ENCODE data around the gene VARS1.
A peak's percentile ranks its signal among the peaks of the same experiment; 100 is the strongest.
"Not testable (repeated sequence)": the region's sequence is repeated elsewhere in the genome, so short reads cannot be mapped to it uniquely, and the experiment has no call there.

VARS1 gene

DNA sequence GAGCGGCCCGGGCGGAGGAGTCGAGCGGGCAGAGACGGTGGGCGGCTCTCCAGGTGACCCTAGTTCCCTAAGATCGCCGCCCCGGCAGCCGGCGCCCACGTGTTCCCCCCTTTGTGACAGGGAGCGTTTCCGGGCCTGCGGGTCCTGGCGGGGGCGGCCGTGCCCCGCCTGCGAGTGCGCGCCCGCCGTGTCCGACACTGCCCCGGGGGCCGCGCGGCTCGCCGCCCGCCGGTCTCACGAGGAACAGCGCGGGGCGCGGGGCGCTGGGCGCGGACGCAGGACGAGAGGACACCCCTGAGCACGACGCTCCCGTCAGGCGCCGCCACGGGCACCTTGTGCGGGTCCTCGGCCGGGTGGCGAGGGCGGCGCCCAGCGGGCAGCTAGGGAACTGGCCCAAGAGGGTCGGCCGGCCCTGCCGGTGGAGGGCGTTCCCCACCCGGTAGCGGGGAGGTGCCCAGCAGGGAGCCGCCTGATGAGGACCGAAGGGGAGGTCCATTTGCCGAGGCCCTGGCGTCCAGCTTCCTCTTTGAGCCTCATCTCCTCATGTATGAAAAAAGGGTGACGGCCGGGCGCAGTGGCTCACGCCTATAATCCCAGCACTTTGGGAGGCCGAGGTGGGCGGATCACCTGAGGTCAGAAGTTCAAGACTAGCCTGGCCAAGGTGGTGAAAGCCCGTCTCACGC is at the start of gene VARS1:
TSS of gene VARS1 (minus strand) at position 137 of the 683 bp plus-strand sequence. CDS start 535 bp downstream, outside the sequence.
- no peaks in the 10 kb centered on the region for H3K27me3 ChIP-seq (ENCODE audit: control insufficient read depth, insufficient read depth, low read length)
- peaks cover 39% of the 10 kb centered on the region for H3K36me3 ChIP-seq (ENCODE audit: control insufficient read depth, insufficient read depth, low read length)
- peak within 1 kb of the TSS; percentile 95 for H3K27ac ChIP-seq (ENCODE audit: low read depth, low read length)
- H3K4me3 ChIP-seq (ENCODE audit: low read depth, low read length), result peak within 1 kb of the TSS; percentile 95
- H3K9me3 ChIP-seq (ENCODE audit: control insufficient read depth, insufficient read depth, low read length), result no peaks in the 10 kb centered on the region
- peak within 1 kb of the TSS; percentile 97 for H3K9ac ChIP-seq (ENCODE audit: low read depth, low read length)
- peaks cover 6% of the 10 kb centered on the region; the same call in 1 of the 2 replicates for H3K4me1 ChIP-seq (ENCODE audit: control insufficient read depth, insufficient read depth, low read length)

DNA sequence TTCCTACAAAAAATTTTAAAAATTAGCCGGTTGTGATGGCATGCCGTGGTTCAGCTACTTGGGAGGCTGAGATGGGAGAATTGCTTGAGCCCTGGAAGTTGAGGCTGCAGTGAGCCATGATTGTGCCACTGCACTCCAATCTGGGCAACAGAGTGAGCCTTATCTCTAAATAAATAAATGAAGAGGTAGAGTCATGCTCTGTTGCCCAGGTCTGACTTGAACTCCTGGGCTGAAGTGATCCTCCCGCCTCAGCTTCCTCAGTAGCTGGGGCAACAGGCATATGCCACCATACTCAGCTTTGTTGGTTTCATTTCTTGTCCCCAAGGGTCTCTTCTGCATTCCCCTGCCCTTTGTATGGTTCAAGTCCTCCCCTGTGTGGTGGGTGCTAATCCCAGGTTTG is 49.0 kb upstream of the VARS1 start:
- no peak overlapping the region for H3K27ac ChIP-seq (ENCODE audit: low read depth, low read length)
- no peak overlapping the region for H3K4me3 ChIP-seq (ENCODE audit: low read depth, low read length)
- H3K9ac ChIP-seq (ENCODE audit: low read depth, low read length), result no peak overlapping the region
- H3K9me3 ChIP-seq (ENCODE audit: control insufficient read depth, insufficient read depth, low read length), result no peaks in the 10 kb centered on the region
- H3K27me3 ChIP-seq (ENCODE audit: control insufficient read depth, insufficient read depth, low read length), result no peaks in the 10 kb centered on the region
- peaks cover 15% of the 10 kb centered on the region for H3K36me3 ChIP-seq (ENCODE audit: control insufficient read depth, insufficient read depth, low read length)
- H3K4me1 ChIP-seq (ENCODE audit: control insufficient read depth, insufficient read depth, low read length), result no peaks in the 10 kb centered on the region

DNA sequence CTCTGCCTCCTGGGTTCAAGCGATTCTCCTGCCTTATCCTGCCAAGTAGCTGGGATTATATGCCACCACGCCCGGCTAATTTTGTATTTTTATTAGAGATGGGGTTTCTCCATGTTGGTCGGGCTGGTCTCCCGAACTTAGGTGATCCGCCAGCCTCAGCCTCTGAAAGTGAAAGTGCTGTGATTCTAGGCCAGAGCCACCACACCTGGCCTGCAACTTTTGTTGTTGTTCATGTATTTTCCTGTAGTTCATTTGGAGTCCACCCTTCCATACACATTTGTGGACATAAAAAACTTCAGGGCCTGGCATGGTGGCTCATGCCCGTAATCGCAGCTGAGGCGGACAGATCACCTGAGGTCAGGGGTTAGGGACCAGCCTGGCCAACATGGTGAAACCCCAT is 46.5 kb upstream of the VARS1 start:
- H3K9ac ChIP-seq (ENCODE audit: low read depth, low read length), result no peak overlapping the region
- H3K27me3 ChIP-seq (ENCODE audit: control insufficient read depth, insufficient read depth, low read length), result no peaks in the 10 kb centered on the region
- H3K4me3 ChIP-seq (ENCODE audit: low read depth, low read length), result no peak overlapping the region
- H3K9me3 ChIP-seq (ENCODE audit: control insufficient read depth, insufficient read depth, low read length), result no peaks in the 10 kb centered on the region
- peak overlapping the region; percentile 18 for H3K27ac ChIP-seq (ENCODE audit: low read depth, low read length)
- peaks cover 40% of the 10 kb centered on the region for H3K36me3 ChIP-seq (ENCODE audit: control insufficient read depth, insufficient read depth, low read length)
- peaks cover 3% of the 10 kb centered on the region for H3K4me1 ChIP-seq (ENCODE audit: control insufficient read depth, insufficient read depth, low read length)

GRCh38 chr6:31839779-31840126 is 44.2 kb upstream of the VARS1 start:
- not testable (repeated sequence) for H3K9ac ChIP-seq (ENCODE audit: low read depth, low read length); H3K4me1 ChIP-seq (ENCODE audit: control insufficient read depth, insufficient read depth, low read length); H3K9me3 ChIP-seq (ENCODE audit: control insufficient read depth, insufficient read depth, low read length); H3K27me3 ChIP-seq (ENCODE audit: control insufficient read depth, insufficient read depth, low read length); H3K4me3 ChIP-seq (ENCODE audit: low read depth, low read length)
- Histone ChIP-seq H3K36me3 (ENCODE audit: control insufficient read depth, insufficient read depth, low read length) (peaks cover 54% of the 10 kb centered on the region), H3K27ac (ENCODE audit: low read depth, low read length) (peak overlapping the region; percentile 28)

GRCh38 chr6:31838968-31839367 is 43.4 kb upstream of the VARS1 start:
- Histone ChIP-seq H3K27me3 (ENCODE audit: control insufficient read depth, insufficient read depth, low read length) (no peaks in the 10 kb centered on the region), H3K27ac (ENCODE audit: low read depth, low read length) (peak overlapping the region; percentile 18), H3K36me3 (ENCODE audit: control insufficient read depth, insufficient read depth, low read length) (peaks cover 54% of the 10 kb centered on the region), H3K4me1 (ENCODE audit: control insufficient read depth, insufficient read depth, low read length) (peaks cover 7% of the 10 kb centered on the region), H3K4me3 (ENCODE audit: low read depth, low read length) (no peak overlapping the region), H3K9ac (ENCODE audit: low read depth, low read length) (no peak overlapping the region), H3K9me3 (ENCODE audit: control insufficient read depth, insufficient read depth, low read length) (no peaks in the 10 kb centered on the region)

GRCh38 chr6:31838114-31838553 is 42.6 kb upstream of the VARS1 start:
- H3K27me3 ChIP-seq (ENCODE audit: control insufficient read depth, insufficient read depth, low read length); H3K4me1 ChIP-seq (ENCODE audit: control insufficient read depth, insufficient read depth, low read length); H3K27ac ChIP-seq (ENCODE audit: low read depth, low read length); H3K9me3 ChIP-seq (ENCODE audit: control insufficient read depth, insufficient read depth, low read length); H3K9ac ChIP-seq (ENCODE audit: low read depth, low read length): not testable (repeated sequence)
- Histone ChIP-seq H3K36me3 (ENCODE audit: control insufficient read depth, insufficient read depth, low read length) (peaks cover 54% of the 10 kb centered on the region), H3K4me3 (ENCODE audit: low read depth, low read length) (peak overlapping the region; percentile 91)

DNA sequence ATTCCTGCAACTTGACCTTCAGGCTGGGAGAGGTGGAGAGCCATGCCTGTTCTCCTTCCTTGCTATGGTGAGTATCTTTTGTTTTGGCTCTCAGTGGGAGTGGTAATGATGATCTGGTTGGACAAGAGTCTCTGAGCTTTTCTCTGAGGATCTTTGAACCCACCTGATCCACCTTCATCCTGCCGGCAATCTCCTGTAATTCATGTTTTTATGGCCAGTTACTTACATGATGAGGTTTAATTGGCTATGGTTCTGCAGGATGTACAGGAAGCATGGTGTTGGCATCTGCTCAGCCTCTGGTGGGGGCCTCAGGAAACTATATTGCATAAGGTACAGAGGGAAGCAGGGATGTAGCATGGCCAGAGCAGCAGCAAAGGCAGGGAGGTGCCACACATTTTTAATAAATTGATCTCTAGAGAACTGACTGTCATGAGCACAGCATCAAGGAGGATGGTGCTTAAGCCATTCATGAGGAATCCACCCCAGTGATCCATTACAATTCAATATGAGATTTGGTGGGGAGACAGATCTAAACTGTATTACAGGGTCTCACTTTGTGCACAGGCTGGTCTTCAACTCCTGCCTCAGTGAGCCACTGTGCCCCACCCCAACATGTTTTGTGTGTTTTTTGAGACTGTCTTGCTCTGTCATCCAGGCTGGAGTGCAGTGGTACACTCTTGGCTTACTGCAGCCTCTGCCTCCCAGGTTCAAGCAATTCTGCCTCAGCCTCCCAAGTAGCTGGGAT is 42.0 kb upstream of the VARS1 start:
- Histone ChIP-seq H3K27me3 (ENCODE audit: control insufficient read depth, insufficient read depth, low read length) (no peaks in the 10 kb centered on the region), H3K4me1 (ENCODE audit: control insufficient read depth, insufficient read depth, low read length) (peaks cover 7% of the 10 kb centered on the region), H3K9ac (ENCODE audit: low read depth, low read length) (peak overlapping the region; percentile 95; the same call in 1 of the 2 replicates), H3K9me3 (ENCODE audit: control insufficient read depth, insufficient read depth, low read length) (no peaks in the 10 kb centered on the region), H3K36me3 (ENCODE audit: control insufficient read depth, insufficient read depth, low read length) (peaks cover 54% of the 10 kb centered on the region), H3K4me3 (ENCODE audit: low read depth, low read length) (peak overlapping the region; percentile 91), H3K27ac (ENCODE audit: low read depth, low read length) (peak overlapping the region; percentile 98)

DNA sequence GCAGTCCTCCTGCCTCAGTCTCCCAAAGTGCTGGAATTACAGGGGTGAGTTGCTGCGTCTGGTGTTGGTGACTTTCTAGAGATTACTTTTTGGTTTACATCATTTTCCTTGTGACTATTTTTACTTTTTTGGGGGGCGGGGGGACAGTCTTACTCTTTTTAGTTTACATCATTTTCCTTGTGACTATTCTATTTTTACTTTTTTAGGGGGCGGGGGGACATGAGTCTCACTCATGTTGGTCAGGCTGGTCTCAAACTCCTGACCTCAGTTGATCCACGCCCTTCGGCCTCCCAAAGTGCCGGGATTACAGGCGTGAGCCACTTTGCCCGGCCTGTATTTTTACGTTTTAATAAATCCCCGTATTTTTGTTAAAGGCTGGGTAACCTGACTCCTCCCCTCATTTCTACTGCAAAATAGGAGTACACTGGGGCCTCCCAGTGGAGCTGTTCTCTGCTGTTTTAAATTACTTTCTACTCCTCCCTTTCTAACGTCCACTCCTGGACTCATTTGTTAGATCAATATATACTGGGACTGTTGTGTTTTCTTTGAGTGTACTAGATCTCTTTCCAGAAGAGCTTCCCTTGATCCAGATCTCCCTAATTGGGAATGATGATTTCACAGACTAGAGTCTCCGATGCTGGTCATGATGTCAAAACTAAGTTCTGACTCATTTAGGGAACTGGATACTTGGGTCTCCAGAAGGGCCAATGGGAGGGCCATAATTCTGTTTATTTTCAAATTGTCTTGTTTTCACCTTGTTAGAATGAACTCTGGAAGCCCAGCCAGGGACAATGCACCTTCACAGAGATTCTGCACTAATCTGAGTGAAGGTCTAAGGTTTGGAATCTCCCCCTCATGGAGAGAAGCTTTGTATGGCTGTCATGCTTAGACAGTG is 41.2 kb upstream of the VARS1 start:
- no peaks in the 10 kb centered on the region for H3K27me3 ChIP-seq (ENCODE audit: control insufficient read depth, insufficient read depth, low read length)
- H3K9me3 ChIP-seq (ENCODE audit: control insufficient read depth, insufficient read depth, low read length), result no peaks in the 10 kb centered on the region
- peak overlapping the region; percentile 98 for H3K27ac ChIP-seq (ENCODE audit: low read depth, low read length)
- H3K4me3 ChIP-seq (ENCODE audit: low read depth, low read length), result peak overlapping the region; percentile 91
- H3K36me3 ChIP-seq (ENCODE audit: control insufficient read depth, insufficient read depth, low read length), result peaks cover 54% of the 10 kb centered on the region
- peaks cover 7% of the 10 kb centered on the region for H3K4me1 ChIP-seq (ENCODE audit: control insufficient read depth, insufficient read depth, low read length)
- peak overlapping the region; percentile 95 for H3K9ac ChIP-seq (ENCODE audit: low read depth, low read length)

DNA sequence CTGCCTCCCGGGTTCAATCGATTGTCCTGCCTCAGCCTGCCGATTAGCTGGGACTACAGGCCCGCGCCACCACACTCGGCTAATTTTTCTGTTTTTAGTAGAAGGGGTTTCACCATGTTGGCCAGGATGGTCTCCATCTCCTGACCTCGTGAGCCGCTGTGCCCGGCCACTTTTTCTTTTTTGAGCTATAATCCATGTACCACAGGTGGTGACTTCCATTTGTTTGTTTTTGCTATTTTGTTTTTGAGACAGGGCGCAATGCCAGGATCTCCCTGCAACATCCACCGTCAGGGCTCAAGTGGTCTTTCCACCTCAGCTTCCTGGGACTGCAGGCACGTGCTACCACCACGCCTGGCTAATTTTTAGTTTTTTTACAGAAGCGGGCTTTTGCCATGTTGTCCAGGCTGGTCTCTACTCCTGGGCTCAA is 40.5 kb upstream of the VARS1 start:
- Histone ChIP-seq H3K9ac (ENCODE audit: low read depth, low read length) (peak overlapping the region; percentile 95), H3K27me3 (ENCODE audit: control insufficient read depth, insufficient read depth, low read length) (no peaks in the 10 kb centered on the region), H3K36me3 (ENCODE audit: control insufficient read depth, insufficient read depth, low read length) (peaks cover 54% of the 10 kb centered on the region), H3K4me3 (ENCODE audit: low read depth, low read length) (peak overlapping the region; percentile 91), H3K4me1 (ENCODE audit: control insufficient read depth, insufficient read depth, low read length) (peaks cover 7% of the 10 kb centered on the region), H3K27ac (ENCODE audit: low read depth, low read length) (peak overlapping the region; percentile 98), H3K9me3 (ENCODE audit: control insufficient read depth, insufficient read depth, low read length) (no peaks in the 10 kb centered on the region)

DNA sequence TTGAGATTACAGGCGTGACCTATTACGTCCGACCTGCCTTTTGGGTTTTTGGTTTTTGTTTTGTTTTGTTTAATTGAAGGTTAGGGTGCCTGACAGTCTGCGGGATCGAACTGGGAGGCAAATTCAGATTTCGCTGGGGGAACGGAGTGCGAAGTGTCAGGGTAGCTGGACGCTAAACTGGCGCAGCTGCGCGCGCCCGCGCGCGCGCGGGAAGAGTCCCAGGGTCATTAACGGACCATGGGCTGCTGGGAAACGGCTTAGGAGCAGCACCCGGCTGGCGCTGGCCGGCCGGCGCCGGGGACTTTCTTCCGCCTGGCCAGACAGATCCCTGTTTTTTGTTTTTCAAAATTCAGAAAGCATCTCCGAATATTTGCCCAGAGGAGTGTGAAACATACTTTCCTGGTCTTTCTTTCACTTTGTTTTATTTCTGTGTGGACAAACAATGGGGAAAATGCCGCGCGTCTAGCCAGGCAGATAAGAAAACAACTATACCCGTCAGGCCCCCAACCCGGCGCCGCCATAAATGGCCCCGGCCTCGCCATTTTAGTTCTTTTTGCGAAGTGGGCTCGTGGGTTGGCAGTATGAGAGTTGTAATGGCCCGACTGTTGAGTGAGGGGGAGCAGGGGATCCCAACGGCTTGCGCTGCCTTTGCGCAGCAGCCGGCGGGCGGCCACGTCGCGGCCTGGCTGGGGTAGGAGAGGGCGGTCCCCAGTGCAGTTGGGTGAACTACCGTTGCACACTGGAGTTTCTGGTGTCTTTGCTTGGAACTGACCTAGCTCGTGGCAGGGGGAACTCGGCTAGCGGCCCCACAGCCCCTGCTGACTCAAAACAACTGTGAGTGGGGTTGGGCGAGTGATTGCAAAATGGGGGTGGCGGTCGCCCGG is 39.1 kb upstream of the VARS1 start:
- no peaks in the 10 kb centered on the region for H3K9me3 ChIP-seq (ENCODE audit: control insufficient read depth, insufficient read depth, low read length)
- H3K36me3 ChIP-seq (ENCODE audit: control insufficient read depth, insufficient read depth, low read length), result peaks cover 40% of the 10 kb centered on the region
- peak overlapping the region; percentile 95 for H3K9ac ChIP-seq (ENCODE audit: low read depth, low read length)
- peak overlapping the region; percentile 91 for H3K4me3 ChIP-seq (ENCODE audit: low read depth, low read length)
- H3K27me3 ChIP-seq (ENCODE audit: control insufficient read depth, insufficient read depth, low read length), result no peaks in the 10 kb centered on the region
- peak overlapping the region; percentile 98 for H3K27ac ChIP-seq (ENCODE audit: low read depth, low read length)
- H3K4me1 ChIP-seq (ENCODE audit: control insufficient read depth, insufficient read depth, low read length), result peaks cover 7% of the 10 kb centered on the region

Measured in HUES48 (cell line).